ENCODE measurements around the gene LTBP3. TPM values are rescaled to one million over a fixed set of nuclear protein-coding genes. Genes with fewer than 3 reads are reported as not detected.

The LTBP3 gene
- polyA plus RNA-seq, 1 experiment, result 77.7 TPM

DNA sequence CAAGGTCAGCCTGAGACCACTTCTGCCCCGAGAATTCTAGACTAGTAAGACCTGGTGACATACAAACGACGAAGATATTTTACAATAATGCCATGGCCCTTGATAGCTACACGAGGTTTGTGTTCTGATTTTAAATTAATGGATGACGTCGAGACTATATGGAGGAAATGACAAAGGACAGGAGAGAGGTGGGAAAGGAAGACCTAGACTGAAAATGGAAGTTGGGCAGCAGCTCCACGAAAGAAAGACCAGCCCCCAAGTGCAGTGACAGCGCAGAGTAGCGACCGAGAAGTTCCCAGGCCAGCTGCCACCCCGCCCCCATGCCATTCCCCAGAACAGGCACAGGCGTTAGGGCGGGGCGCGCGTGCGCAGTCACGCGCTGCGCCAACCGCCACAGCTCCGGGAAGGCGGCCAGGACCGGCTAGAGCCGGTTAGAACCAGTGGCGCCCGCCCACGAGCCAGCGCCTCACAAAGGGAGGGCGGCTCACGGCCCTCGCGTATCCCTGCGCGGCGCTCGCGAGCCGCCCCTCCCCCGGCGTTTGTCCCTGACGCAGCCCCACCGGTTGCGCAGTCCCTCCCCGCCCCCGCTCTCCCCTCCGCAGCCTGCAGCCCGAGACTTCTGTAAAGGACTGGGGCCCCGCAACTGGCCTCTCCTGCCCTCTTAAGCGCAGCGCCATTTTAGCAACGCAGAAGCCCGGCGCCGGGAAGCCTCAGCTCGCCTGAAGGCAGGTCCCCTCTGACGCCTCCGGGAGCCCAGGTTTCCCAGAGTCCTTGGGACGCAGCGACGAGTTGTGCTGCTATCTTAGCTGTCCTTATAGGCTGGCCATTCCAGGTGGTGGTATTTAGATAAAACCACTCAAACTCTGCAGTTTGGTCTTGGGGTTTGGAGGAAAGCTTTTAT is 60.8 kb downstream of the LTBP3 start:
- POLR2A ChIA-PET, result interaction anchor here (0.5 to 8.3 kb wide), 13 partner anchors 8 to 139 kb away, joined by 3 to 204 read pairs (median 11); partner anchors contain the start of gene NEAT1
- Histone ChIP-seq H3K27me3 (ENCODE audit: control insufficient read depth, insufficient read depth, low read length) (no peaks in the 10 kb centered on the region), H3K4me3 (ENCODE audit: low read depth, low read length) (peak overlapping the region; percentile 63), H3K36me3 (ENCODE audit: control insufficient read depth, insufficient read depth, low read length) (peaks cover 4% of the 10 kb centered on the region; the same call in 1 of the 2 replicates)
- TF ChIP-seq, protein P1, sequence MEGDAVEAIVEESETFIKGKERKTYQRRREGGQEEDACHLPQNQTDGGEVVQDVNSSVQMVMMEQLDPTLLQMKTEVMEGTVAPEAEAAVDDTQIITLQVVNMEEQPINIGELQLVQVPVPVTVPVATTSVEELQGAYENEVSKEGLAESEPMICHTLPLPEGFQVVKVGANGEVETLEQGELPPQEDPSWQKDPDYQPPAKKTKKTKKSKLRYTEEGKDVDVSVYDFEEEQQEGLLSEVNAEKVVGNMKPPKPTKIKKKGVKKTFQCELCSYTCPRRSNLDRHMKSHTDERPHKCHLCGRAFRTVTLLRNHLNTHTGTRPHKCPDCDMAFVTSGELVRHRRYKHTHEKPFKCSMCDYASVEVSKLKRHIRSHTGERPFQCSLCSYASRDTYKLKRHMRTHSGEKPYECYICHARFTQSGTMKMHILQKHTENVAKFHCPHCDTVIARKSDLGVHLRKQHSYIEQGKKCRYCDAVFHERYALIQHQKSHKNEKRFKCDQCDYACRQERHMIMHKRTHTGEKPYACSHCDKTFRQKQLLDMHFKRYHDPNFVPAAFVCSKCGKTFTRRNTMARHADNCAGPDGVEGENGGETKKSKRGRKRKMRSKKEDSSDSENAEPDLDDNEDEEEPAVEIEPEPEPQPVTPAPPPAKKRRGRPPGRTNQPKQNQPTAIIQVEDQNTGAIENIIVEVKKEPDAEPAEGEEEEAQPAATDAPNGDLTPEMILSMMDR (IDR thresholded peaks at IDR 0.05; ENCODE audit: insufficient read depth, low read depth, low read length), result no peak; the same call in 1 of the 2 replicates
- CTCF ChIA-PET, result interaction anchor here (0.6 to 4.7 kb wide), 10 partner anchors 9 to 182 kb away, joined by 3 to 55 read pairs (median 4); no protein-coding TSS in a partner anchor
- peak; percentile 89 for DNase-seq (ENCODE audit: low read depth)

DNA sequence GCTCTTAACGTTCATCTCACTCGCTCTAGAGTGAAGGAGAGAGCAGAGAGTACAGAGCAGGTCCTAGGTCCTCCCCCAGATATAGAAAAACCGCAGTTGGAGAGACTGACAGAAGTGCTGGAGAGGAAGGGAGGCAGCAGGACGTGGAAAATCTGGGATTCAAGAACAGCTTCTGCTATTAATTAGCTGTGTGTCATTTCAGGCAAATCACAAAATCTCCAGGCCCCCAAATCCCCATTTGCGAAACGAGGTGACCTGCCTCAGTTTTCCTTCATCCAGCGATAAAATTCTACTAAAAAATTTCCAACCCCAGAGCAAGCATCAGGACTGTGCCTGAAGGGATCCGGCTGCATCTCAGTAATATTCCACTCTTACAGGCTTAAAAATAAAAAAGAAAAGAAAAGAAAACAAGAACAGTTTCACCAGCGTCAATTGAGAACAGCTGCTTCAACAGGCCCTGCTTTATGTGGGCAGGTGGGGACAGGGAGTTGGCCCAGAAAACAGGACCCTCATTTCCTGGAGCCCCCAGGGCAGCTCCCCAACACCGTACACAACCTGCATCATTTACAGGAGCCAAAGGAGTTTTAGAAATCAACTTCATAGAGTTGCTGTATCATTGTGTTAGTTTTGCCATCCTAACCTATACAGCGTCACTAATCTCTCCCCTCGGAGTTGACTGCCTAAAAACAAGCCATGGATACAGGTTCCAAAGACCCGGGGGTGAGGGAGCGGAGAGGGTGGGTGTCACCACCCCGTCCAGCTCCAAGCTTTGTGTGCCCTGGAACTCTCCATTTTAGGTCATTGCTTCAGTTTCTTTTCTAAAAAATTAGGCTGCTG is 61.6 kb downstream of the LTBP3 start:
- TF ChIP-seq, protein P1 (IDR thresholded peaks at IDR 0.05; ENCODE audit: insufficient read depth, low read depth, low read length), result no peak
- Histone ChIP-seq H3K36me3 (ENCODE audit: control insufficient read depth, insufficient read depth, low read length) (peaks cover 3% of the 10 kb centered on the region; the same call in 1 of the 2 replicates), H3K27me3 (ENCODE audit: control insufficient read depth, insufficient read depth, low read length) (no peaks in the 10 kb centered on the region), H3K4me3 (ENCODE audit: low read depth, low read length) (peak overlapping the region; percentile 30)
- POLR2A ChIA-PET, result interaction anchor here (0.5 to 8.3 kb wide), 13 partner anchors 8 to 138 kb away, joined by 3 to 204 read pairs (median 11); partner anchors contain the start of gene NEAT1
- DNase-seq (ENCODE audit: low read depth), result no peak
- CTCF ChIA-PET, result interaction anchor here (0.6 to 4.7 kb wide), 8 partner anchors 9 to 181 kb away, joined by 3 to 55 read pairs (median 4); no protein-coding TSS in a partner anchor

DNA sequence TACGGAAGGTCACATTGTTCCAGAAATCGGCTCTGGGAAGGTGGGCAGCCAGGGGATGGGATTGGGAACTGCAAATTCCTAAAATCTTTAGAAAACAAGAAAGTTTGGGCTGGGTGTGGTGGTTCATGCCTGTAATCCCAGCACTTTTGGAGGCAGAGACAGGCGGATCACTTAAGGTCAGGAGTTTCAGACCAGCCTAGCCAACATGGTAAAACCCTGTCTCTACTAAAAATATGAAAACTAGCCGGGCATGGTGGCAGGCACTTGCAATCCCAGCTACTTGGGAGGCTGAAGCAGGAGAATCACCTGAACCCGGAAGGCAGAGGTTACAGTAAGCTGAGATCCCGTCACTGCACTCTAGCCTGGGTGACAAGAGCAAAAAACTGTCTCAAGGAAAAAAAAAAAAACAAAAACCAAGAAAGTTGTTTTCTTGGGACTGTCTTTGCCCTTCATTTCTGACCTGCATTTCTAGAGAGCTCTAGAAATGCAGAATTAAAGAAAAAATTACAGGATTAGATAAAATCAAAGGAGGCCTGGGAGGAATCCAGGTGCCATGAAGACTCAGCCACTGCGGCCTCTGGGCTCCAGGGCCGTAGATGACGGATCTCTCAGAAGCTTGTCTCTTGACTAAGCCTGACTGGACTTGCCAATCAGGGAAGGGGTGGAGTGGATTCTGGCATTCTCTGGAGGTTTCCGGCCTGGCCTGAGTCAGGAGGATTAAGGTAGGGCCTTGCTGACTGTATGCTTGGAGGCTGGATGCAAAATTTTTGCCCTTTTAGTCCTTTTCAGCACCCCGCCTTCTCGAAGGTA is 64.6 kb downstream of the LTBP3 start:
- TF ChIP-seq, protein P1 (IDR thresholded peaks at IDR 0.05; ENCODE audit: insufficient read depth, low read depth, low read length), result no peak
- POLR2A ChIA-PET, result interaction anchor here (0.6 to 3.7 kb wide), 6 partner anchors 9 to 71 kb away, joined by 3 to 38 read pairs (median 6); partner anchors contain the start of gene NEAT1
- Histone ChIP-seq H3K4me3 (ENCODE audit: low read depth, low read length) (no peak overlapping the region), H3K27me3 (ENCODE audit: control insufficient read depth, insufficient read depth, low read length) (no peaks in the 10 kb centered on the region), H3K36me3 (ENCODE audit: control insufficient read depth, insufficient read depth, low read length) (no peaks in the 10 kb centered on the region)
- peak; percentile 86 for DNase-seq (ENCODE audit: low read depth)
- CTCF ChIA-PET, result interaction anchor here (0.8 to 7.3 kb wide), 7 partner anchors 12 to 123 kb away, joined by 3 to 62 read pairs (median 4); no protein-coding TSS in a partner anchor

DNA sequence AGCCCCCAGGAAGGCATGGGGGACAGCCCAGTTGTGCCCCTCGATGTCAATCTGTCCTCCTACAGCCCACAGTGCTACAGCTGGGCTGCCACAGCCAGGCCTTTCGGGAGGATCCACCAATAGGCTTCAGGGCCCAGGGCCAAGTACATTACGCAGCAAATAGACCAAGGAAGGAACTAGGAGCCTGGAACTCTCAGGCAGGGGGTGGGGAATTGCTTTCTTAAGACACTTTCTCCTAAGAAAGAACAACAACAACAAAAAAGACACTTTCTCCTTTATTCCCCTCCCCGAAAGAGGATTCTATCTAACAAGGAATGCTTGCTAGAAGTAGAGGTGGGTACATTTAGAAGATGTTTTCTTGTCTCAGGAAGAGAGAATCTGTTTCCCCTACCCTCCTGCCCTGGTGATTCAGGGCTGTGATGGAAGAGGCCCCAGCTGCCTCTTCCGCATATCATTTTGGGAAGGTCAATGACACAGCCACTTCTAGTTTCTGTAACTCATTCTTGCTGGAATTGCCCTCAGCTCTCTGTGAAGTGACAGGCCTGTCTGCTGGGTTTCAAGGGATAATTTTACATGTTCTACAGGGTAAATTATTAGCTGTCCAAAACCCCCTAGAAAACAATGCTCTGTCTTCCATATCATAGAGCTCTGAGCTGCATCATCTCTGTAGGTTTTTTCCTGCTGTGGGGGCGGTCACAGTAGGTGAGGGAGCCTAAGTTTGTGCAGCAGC is 65.4 kb downstream of the LTBP3 start:
- DNase-seq (ENCODE audit: low read depth), result no peak
- POLR2A ChIA-PET, result interaction anchor here (1.8 to 3.7 kb wide), 3 partner anchors 10 to 70 kb away, joined by 7 to 38 read pairs (median 27); partner anchors contain the start of gene NEAT1
- CTCF ChIA-PET, result interaction anchor here (0.8 to 7.3 kb wide), 9 partner anchors 11 to 122 kb away, joined by 3 to 62 read pairs (median 6); no protein-coding TSS in a partner anchor
- Histone ChIP-seq H3K36me3 (ENCODE audit: control insufficient read depth, insufficient read depth, low read length) (no peaks in the 10 kb centered on the region), H3K27me3 (ENCODE audit: control insufficient read depth, insufficient read depth, low read length) (no peaks in the 10 kb centered on the region), H3K4me3 (ENCODE audit: low read depth, low read length) (no peak overlapping the region)
- TF ChIP-seq, protein P1 (IDR thresholded peaks at IDR 0.05; ENCODE audit: insufficient read depth, low read depth, low read length), result no peak
